ENCODE results near the gene TMEM86A. TPM values are rescaled to one million over a fixed set of nuclear protein-coding genes. Genes with fewer than 3 reads are reported as not detected.
"Not testable (repeated sequence)": the region's sequence is repeated elsewhere in the genome, so short reads cannot be mapped to it uniquely, and the experiment has no call there.

TMEM86A gene
- total RNA-seq, 1 donor from 2014 or later: 7.4 TPM

DNA sequence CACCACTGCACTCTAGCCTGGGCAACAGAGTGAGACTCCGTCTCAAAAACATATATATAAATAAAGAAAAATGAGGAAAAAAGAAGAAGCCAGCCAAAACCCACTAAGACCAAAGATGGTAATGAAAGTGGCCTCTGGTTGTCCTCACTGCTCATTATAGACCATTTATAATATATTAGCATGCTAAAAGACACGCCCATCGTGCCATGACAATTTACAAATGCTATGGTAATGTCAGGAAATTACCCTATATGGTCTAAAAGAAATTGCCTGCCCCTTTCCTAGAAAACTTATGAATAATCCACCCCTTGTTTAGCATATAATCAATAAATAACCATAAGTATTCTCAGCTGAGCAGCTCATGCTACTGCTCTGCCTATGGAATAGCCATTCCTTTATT, 16.1 kb upstream of the TMEM86A start:
- TF ChIP-seq, protein P1, sequence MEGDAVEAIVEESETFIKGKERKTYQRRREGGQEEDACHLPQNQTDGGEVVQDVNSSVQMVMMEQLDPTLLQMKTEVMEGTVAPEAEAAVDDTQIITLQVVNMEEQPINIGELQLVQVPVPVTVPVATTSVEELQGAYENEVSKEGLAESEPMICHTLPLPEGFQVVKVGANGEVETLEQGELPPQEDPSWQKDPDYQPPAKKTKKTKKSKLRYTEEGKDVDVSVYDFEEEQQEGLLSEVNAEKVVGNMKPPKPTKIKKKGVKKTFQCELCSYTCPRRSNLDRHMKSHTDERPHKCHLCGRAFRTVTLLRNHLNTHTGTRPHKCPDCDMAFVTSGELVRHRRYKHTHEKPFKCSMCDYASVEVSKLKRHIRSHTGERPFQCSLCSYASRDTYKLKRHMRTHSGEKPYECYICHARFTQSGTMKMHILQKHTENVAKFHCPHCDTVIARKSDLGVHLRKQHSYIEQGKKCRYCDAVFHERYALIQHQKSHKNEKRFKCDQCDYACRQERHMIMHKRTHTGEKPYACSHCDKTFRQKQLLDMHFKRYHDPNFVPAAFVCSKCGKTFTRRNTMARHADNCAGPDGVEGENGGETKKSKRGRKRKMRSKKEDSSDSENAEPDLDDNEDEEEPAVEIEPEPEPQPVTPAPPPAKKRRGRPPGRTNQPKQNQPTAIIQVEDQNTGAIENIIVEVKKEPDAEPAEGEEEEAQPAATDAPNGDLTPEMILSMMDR (IDR thresholded peaks at IDR 0.05; ENCODE audit: unreplicated experiment): no peak
- H3K4me1 Mint-ChIP-seq: no peaks in the 10 kb centered on the region
- no peak for DNase-seq (ENCODE audit: low spot score in 2 of 2, unreplicated experiment in 2 of 2)
- H3K27ac Mint-ChIP-seq: no peak overlapping the region
- no peaks in the 10 kb centered on the region for H3K36me3 Mint-ChIP-seq
- H3K9me3 Mint-ChIP-seq: no peaks in the 10 kb centered on the region
- H3K27me3 Mint-ChIP-seq (ENCODE audit: low read depth): no peaks in the 10 kb centered on the region
- no peak overlapping the region for H3K4me3 Mint-ChIP-seq

DNA sequence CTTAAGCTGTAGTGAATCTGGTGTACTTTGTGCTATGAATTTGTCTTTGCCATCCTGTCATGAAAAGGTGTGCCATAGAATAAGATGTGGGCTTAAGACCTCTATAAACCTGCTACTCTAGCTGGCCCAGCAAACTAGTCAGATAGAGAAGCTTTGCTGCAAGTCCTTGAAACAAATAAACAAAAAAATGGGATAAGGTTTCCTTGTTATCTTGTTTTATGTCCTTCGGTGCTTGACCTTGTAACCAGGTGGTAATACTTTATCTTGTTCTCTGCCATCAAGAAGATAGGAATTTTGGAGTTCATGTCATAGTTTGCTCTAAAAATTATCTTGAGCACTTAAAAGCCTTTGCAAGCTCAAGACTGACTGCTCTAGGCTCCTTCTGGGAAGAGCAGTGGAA, 14.3 kb upstream of the TMEM86A start:
- DNase-seq (ENCODE audit: low spot score in 2 of 2, unreplicated experiment in 2 of 2): no peak
- no peaks in the 10 kb centered on the region for H3K4me1 Mint-ChIP-seq
- TF ChIP-seq, protein P1 (IDR thresholded peaks at IDR 0.05; ENCODE audit: unreplicated experiment): no peak
- H3K27me3 Mint-ChIP-seq (ENCODE audit: low read depth): no peaks in the 10 kb centered on the region
- no peaks in the 10 kb centered on the region for H3K9me3 Mint-ChIP-seq
- H3K36me3 Mint-ChIP-seq: no peaks in the 10 kb centered on the region
- no peak overlapping the region for H3K27ac Mint-ChIP-seq
- H3K4me3 Mint-ChIP-seq: no peak overlapping the region

DNA sequence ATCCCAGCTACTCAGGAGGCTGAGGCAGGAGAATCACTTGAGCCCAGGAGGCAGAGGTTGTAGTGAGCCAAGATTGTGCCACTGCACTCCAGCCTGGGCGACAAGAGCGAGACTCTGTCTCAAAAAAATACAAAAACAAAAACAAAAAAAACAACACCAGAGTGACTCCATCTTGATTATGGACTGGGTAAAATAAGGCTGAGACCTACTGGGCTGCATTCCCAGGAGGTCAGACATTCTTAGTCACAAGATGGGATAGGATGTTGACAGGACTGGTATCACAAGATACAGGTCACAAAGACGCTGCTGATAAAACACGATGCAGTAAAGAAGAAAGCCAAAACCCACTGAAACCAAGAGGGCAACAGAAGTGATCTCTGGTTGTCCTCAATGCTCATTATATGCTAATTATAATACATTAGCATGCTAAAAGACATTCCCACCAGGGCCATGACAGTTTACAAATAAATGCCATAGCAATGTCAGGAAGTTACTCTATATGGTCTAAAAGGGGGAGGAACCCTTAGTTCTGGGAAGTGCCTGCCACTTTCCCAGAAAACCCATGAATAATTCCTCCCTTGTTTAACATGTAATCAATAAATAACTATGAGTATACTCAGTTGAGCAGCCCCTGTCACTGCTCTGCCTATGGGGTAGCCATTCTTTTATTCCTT, 7.0 kb upstream of the TMEM86A start:
- DNase-seq (ENCODE audit: low spot score in 2 of 2, unreplicated experiment in 2 of 2); H3K4me3 Mint-ChIP-seq; H3K27me3 Mint-ChIP-seq (ENCODE audit: low read depth); H3K36me3 Mint-ChIP-seq; H3K27ac Mint-ChIP-seq; H3K9me3 Mint-ChIP-seq; H3K4me1 Mint-ChIP-seq: not testable (repeated sequence)

DNA sequence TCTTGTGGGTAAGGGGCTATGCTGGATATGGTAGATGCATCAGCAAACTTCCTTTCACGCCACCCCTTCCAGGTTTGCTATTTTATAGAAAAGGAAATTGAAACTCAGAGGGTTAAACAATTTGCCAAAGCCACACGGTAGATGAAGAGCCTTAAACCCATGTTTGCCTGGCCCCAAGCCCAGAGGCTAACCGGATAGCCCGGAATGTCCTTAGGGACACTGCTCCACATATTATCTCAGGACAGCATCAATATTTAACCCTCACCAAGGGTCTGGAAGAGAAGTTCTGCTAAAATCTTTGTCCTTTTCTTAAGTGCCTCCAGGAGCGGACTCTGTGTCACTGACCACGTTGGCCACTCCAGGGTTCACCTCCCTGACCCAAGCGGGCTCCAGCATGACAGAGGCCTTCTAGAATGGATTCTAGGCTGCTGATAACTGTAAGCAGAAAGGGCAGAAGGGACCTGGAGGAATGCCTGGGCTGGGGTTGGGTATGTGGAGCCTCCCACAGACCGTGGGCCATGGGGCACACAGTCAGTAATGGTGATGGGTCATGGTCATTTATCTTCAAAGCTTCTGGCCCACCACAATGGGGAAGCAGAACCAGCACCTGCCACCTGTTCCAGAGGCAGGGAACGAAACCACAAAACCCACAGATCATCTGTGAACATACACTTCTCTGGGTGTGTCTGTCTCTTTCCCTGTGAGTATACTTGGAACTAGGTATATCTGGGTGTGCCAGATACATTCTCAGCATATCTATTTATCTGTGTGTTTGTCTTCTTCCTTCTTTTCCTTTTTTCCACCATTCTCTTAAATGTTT, 5.4 kb upstream of the TMEM86A start:
- peaks cover 2% of the 10 kb centered on the region for H3K27me3 Mint-ChIP-seq (ENCODE audit: low read depth)

DNA sequence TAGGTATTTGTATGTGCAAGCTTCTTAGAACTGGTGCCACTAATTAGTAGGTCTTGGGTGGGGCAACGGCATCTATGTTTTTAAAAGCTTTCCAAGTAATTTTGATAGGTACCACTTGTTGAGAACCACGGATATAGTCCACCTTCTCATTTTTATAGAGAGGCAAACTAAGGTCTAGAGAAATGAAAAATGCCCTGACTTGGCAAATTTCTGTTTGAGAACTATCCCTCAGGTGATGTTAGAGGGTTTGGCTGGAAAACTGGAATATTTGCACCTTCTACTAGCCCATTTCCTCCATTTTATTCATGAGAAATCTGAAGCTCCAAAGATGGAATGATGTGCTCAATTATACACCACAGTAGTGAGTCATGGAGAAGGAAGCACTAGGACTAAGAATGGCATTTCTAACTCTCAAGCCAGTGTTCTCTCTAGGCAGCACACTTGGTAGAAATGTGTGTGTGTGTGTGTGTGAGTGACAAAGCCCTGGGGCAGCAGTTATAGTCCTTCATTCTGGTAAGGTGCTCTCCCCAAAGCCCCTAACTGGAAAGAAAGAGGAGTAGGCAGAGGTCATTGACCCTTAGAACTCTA, 1.8 kb upstream of the TMEM86A start:
- peaks cover 4% of the 10 kb centered on the region for H3K27me3 Mint-ChIP-seq (ENCODE audit: low read depth)
- H3K9me3 Mint-ChIP-seq: no peaks in the 10 kb centered on the region
- no peak for DNase-seq (ENCODE audit: low spot score in 2 of 2, unreplicated experiment in 2 of 2)
- no peak overlapping the region for H3K4me3 Mint-ChIP-seq
- H3K36me3 Mint-ChIP-seq: no peaks in the 10 kb centered on the region
- TF ChIP-seq, protein P1 (IDR thresholded peaks at IDR 0.05; ENCODE audit: unreplicated experiment): no peak
- H3K27ac Mint-ChIP-seq: no peak overlapping the region
- peaks cover 14% of the 10 kb centered on the region for H3K4me1 Mint-ChIP-seq

More for the DNA sequence above, 5.4 kb upstream of the TMEM86A start:
- Mint-ChIP-seq H3K4me1 (peaks cover 3% of the 10 kb centered on the region), H3K36me3 (no peaks in the 10 kb centered on the region), H3K27ac (no peak overlapping the region), H3K9me3 (no peaks in the 10 kb centered on the region), H3K4me3 (no peak overlapping the region)
- TF ChIP-seq, protein P1 (IDR thresholded peaks at IDR 0.05; ENCODE audit: unreplicated experiment): no peak
- DNase-seq (ENCODE audit: low spot score in 2 of 2, unreplicated experiment in 2 of 2): no peak

DNA sequence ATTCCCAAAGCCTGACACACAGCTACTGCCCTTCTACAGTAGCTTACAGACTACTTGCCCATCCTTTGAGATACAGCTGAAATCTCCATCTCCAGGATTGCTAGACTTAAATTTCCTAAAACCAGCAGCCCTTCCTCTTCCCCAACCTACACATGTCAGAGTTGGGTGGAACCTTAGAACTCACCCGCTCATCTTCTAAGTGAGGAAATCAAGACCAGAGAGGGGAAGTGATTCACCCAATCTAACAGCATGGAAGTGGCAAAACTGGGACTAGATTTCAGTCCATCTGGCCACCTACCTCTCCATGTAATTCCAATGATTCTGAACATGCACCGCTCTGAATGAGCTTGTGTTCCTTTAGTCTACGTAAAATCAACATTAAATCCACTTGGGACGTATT, 1.0 kb upstream of the TMEM86A start:
- Mint-ChIP-seq H3K4me3 (no peak overlapping the region), H3K27ac (no peak overlapping the region), H3K4me1 (peaks cover 14% of the 10 kb centered on the region), H3K36me3 (no peaks in the 10 kb centered on the region), H3K9me3 (no peaks in the 10 kb centered on the region), H3K27me3 (ENCODE audit: low read depth) (peaks cover 4% of the 10 kb centered on the region)
- TF ChIP-seq, protein P1 (IDR thresholded peaks at IDR 0.05; ENCODE audit: unreplicated experiment): no peak
- DNase-seq (ENCODE audit: low spot score in 2 of 2, unreplicated experiment in 2 of 2): no peak

Data from mesothelial cell of epicardium (in vitro differentiated cells).